WTC11 (cell line): ENCODE results near the gene FBXL7.

Experiments
- FOXP1 ChIP-seq: sonication (generic); formaldehyde crosslinking; IDR thresholded peaks from 2 replicates; pipeline ENCODE4 v1.8.0; 2022; ENCODE audit warnings: missing genetic modification reagents, mild to moderate bottlenecking, moderate library complexity, borderline replicate concordance
- PRRX2 ChIP-seq: fragments of 250-450 bp; sonication (Bioruptor Pico); IDR thresholded peaks from 2 replicates; pipeline ENCODE4 v1.8.0; 2021; ENCODE audit warnings: mild to moderate bottlenecking
- SP1 ChIP-seq: sonication (generic); formaldehyde crosslinking; conservative IDR thresholded peaks from 2 replicates; pipeline ENCODE4 v1.8.1; 2022; ENCODE audit warnings: missing genetic modification reagents
- TF ChIP-seq, protein P1 (sequence below): fragments of 200-600 bp; IDR thresholded peaks from 2 replicates; pipeline ENCODE4 v1.8.0; 2022; ENCODE audit warnings: antibody characterized with exemption
- TF ChIP-seq, protein P2 (sequence below): sonication (generic); formaldehyde crosslinking; IDR thresholded peaks from 2 replicates; pipeline ENCODE4 v1.8.0; 2022; ENCODE audit warnings: mild to moderate bottlenecking, missing genetic modification reagents
- TF ChIP-seq, protein P3 (sequence below): sonication (generic); formaldehyde crosslinking; IDR thresholded peaks from 2 replicates; pipeline ENCODE4 v1.8.1; 2022; ENCODE audit warnings: low read depth, missing genetic modification reagents, borderline replicate concordance
- TF ChIP-seq, protein P4 (sequence below): fragments of 250-450 bp; sonication (Bioruptor Pico); IDR thresholded peaks from 2 replicates; pipeline ENCODE4 v1.9.0; 2021; ENCODE audit warnings: mild to moderate bottlenecking, borderline replicate concordance

DNA sequence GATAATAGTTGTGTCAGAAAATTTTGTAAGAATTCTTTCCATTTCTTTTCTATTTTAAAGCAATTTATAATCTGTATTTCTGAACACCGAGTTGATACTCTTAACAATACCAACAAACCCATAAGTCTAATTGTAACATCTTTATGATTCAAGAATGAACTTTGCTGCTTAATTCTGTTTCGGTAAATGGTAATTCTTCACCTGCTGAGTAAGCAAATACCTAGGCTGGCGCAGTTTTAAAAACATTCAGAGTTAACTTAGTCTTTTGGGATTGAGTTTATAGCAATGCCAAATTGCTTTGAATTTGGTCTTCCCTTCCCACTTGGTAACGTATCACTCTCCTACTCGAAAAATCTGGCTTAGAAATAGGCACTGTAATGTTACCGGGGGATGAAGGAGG lies 456.6 kb downstream of the FBXL7 start:
- TF ChIP-seq, protein P1, sequence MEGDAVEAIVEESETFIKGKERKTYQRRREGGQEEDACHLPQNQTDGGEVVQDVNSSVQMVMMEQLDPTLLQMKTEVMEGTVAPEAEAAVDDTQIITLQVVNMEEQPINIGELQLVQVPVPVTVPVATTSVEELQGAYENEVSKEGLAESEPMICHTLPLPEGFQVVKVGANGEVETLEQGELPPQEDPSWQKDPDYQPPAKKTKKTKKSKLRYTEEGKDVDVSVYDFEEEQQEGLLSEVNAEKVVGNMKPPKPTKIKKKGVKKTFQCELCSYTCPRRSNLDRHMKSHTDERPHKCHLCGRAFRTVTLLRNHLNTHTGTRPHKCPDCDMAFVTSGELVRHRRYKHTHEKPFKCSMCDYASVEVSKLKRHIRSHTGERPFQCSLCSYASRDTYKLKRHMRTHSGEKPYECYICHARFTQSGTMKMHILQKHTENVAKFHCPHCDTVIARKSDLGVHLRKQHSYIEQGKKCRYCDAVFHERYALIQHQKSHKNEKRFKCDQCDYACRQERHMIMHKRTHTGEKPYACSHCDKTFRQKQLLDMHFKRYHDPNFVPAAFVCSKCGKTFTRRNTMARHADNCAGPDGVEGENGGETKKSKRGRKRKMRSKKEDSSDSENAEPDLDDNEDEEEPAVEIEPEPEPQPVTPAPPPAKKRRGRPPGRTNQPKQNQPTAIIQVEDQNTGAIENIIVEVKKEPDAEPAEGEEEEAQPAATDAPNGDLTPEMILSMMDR = no peak
- TF ChIP-seq, protein P2, sequence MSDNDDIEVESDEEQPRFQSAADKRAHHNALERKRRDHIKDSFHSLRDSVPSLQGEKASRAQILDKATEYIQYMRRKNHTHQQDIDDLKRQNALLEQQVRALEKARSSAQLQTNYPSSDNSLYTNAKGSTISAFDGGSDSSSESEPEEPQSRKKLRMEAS (CRISPR knock-in tag) = no peak
- TF ChIP-seq SP1 (CRISPR knock-in tag) (no peak), PRRX2 (CRISPR knock-in tag) (no peak), FOXP1 (CRISPR knock-in tag) (no peak)
- TF ChIP-seq, protein P3, sequence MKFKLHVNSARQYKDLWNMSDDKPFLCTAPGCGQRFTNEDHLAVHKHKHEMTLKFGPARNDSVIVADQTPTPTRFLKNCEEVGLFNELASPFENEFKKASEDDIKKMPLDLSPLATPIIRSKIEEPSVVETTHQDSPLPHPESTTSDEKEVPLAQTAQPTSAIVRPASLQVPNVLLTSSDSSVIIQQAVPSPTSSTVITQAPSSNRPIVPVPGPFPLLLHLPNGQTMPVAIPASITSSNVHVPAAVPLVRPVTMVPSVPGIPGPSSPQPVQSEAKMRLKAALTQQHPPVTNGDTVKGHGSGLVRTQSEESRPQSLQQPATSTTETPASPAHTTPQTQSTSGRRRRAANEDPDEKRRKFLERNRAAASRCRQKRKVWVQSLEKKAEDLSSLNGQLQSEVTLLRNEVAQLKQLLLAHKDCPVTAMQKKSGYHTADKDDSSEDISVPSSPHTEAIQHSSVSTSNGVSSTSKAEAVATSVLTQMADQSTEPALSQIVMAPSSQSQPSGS (CRISPR knock-in tag) = no peak
- TF ChIP-seq, protein P4, sequence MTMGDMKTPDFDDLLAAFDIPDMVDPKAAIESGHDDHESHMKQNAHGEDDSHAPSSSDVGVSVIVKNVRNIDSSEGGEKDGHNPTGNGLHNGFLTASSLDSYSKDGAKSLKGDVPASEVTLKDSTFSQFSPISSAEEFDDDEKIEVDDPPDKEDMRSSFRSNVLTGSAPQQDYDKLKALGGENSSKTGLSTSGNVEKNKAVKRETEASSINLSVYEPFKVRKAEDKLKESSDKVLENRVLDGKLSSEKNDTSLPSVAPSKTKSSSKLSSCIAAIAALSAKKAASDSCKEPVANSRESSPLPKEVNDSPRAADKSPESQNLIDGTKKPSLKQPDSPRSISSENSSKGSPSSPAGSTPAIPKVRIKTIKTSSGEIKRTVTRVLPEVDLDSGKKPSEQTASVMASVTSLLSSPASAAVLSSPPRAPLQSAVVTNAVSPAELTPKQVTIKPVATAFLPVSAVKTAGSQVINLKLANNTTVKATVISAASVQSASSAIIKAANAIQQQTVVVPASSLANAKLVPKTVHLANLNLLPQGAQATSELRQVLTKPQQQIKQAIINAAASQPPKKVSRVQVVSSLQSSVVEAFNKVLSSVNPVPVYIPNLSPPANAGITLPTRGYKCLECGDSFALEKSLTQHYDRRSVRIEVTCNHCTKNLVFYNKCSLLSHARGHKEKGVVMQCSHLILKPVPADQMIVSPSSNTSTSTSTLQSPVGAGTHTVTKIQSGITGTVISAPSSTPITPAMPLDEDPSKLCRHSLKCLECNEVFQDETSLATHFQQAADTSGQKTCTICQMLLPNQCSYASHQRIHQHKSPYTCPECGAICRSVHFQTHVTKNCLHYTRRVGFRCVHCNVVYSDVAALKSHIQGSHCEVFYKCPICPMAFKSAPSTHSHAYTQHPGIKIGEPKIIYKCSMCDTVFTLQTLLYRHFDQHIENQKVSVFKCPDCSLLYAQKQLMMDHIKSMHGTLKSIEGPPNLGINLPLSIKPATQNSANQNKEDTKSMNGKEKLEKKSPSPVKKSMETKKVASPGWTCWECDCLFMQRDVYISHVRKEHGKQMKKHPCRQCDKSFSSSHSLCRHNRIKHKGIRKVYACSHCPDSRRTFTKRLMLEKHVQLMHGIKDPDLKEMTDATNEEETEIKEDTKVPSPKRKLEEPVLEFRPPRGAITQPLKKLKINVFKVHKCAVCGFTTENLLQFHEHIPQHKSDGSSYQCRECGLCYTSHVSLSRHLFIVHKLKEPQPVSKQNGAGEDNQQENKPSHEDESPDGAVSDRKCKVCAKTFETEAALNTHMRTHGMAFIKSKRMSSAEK (CRISPR knock-in tag) = no peak
